Measurements from ENCODE around the gene ZFP36. TPM values are rescaled to one million over a fixed set of nuclear protein-coding genes. Genes with fewer than 3 reads are reported as not detected.
"Not testable (repeated sequence)": the region's sequence is repeated elsewhere in the genome, so short reads cannot be mapped to it uniquely, and the experiment has no call there.

Gene ZFP36
- total and polyA plus RNA-seq, 5 donors = 38.1 to 203 (median 69.2) TPM

- H3K4me1 ChIP-seq (ENCODE audit: control insufficient read depth, insufficient read depth, low read length) = peaks cover 11% of the 10 kb centered on the region
- 42% methylated on average over 2 of the region's 2 CpGs for WGBS
- H3K9me3 ChIP-seq (ENCODE audit: control insufficient read depth, low read length) = no peaks in the 10 kb centered on the region
- intact Hi-C loops (cut with DNase I) = no loop called here
- ATAC-seq (peak; percentile 34 to 52), DNase-seq (peak in 1 of 3 donors; percentile 68)
- H3K4me3 ChIP-seq (ENCODE audit: low read length) = no peak overlapping the region
- H3K27ac ChIP-seq (ENCODE audit: low read length) = peak overlapping the region; percentile 89
- no peaks in the 10 kb centered on the region for H3K27me3 ChIP-seq (ENCODE audit: control insufficient read depth, insufficient read depth)
Observed at GRCh38 chr19:39372941-39373340, 33.7 kb upstream of the ZFP36 start.

- DNase-seq = no peak
- H3K9me3 ChIP-seq (ENCODE audit: control insufficient read depth, low read length) = no peaks in the 10 kb centered on the region
- H3K27ac ChIP-seq (ENCODE audit: low read length) = no peak overlapping the region
- ATAC-seq = no peak
- H3K4me1 ChIP-seq (ENCODE audit: control insufficient read depth, insufficient read depth, low read length) = peaks cover 11% of the 10 kb centered on the region
- no peak overlapping the region for H3K4me3 ChIP-seq (ENCODE audit: low read length)
- intact Hi-C loops (cut with DNase I) = no loop called here
- H3K27me3 ChIP-seq (ENCODE audit: control insufficient read depth, insufficient read depth) = no peaks in the 10 kb centered on the region
Observed at GRCh38 chr19:39375929-39376328, 30.7 kb upstream of the ZFP36 start.

GRCh38 chr19:39377373-39378362 lies 29.0 kb upstream of the ZFP36 start:
- ATAC-seq (no peak), DNase-seq (peak in 1 of 3 donors; percentile 45)
- intact Hi-C loops (cut with DNase I) = no loop called here
- Histone ChIP-seq H3K9me3 (ENCODE audit: control insufficient read depth, low read length) (no peaks in the 10 kb centered on the region), H3K4me1 (ENCODE audit: control insufficient read depth, insufficient read depth, low read length) (peaks cover 8% of the 10 kb centered on the region), H3K4me3 (ENCODE audit: low read length) (no peak overlapping the region), H3K27ac (ENCODE audit: low read length) (no peak overlapping the region), H3K27me3 (ENCODE audit: control insufficient read depth, insufficient read depth) (no peaks in the 10 kb centered on the region)
- WGBS = 82% methylated on average over 18 of the region's 18 CpGs

GRCh38 chr19:39379366-39379765 lies 27.3 kb upstream of the ZFP36 start:
- ATAC-seq; DNase-seq; H3K9me3 ChIP-seq (ENCODE audit: control insufficient read depth, low read length); H3K27ac ChIP-seq (ENCODE audit: low read length); H3K4me1 ChIP-seq (ENCODE audit: control insufficient read depth, insufficient read depth, low read length); H3K4me3 ChIP-seq (ENCODE audit: low read length); intact Hi-C loops (cut with DNase I); H3K27me3 ChIP-seq (ENCODE audit: control insufficient read depth, insufficient read depth): not testable (repeated sequence)
- 97% methylated on average over 4 of the region's 4 CpGs for WGBS

- no peaks in the 10 kb centered on the region for H3K4me1 ChIP-seq (ENCODE audit: control insufficient read depth, insufficient read depth, low read length)
- 87% methylated on average over 14 of the region's 14 CpGs for WGBS
- H3K9me3 ChIP-seq (ENCODE audit: control insufficient read depth, low read length) = no peaks in the 10 kb centered on the region
- intact Hi-C loops (cut with DNase I) = no loop called here
- H3K4me3 ChIP-seq (ENCODE audit: low read length) = no peak overlapping the region
- DNase-seq (peak in 1 of 3 donors; percentile 18), ATAC-seq (no peak)
- H3K27ac ChIP-seq (ENCODE audit: low read length) = no peak overlapping the region
- H3K27me3 ChIP-seq (ENCODE audit: control insufficient read depth, insufficient read depth) = no peaks in the 10 kb centered on the region
Observed at GRCh38 chr19:39379865-39380396, 26.7 kb upstream of the ZFP36 start.

GRCh38 chr19:39380521-39381502 lies 25.8 kb upstream of the ZFP36 start:
- Histone ChIP-seq H3K9me3 (ENCODE audit: control insufficient read depth, low read length) (no peaks in the 10 kb centered on the region), H3K4me1 (ENCODE audit: control insufficient read depth, insufficient read depth, low read length) (no peaks in the 10 kb centered on the region), H3K4me3 (ENCODE audit: low read length) (no peak overlapping the region), H3K27me3 (ENCODE audit: control insufficient read depth, insufficient read depth) (no peaks in the 10 kb centered on the region), H3K27ac (ENCODE audit: low read length) (no peak overlapping the region)
- DNase-seq (peak in 1 of 3 donors; percentile 51), ATAC-seq (no peak)
- WGBS = 91% methylated on average over 17 of the region's 17 CpGs
- intact Hi-C loops (cut with DNase I) = no loop called here

GRCh38 chr19:39381910-39382611 lies 24.6 kb upstream of the ZFP36 start:
- Histone ChIP-seq H3K4me1 (ENCODE audit: control insufficient read depth, insufficient read depth, low read length) (no peaks in the 10 kb centered on the region), H3K4me3 (ENCODE audit: low read length) (no peak overlapping the region), H3K27ac (ENCODE audit: low read length) (no peak overlapping the region), H3K27me3 (ENCODE audit: control insufficient read depth, insufficient read depth) (no peaks in the 10 kb centered on the region), H3K9me3 (ENCODE audit: control insufficient read depth, low read length) (no peaks in the 10 kb centered on the region)
- intact Hi-C loops (cut with DNase I) = no loop called here
- DNase-seq = peak in 1 of 3 donors; percentile 16
- ATAC-seq = no peak
- WGBS = 72% methylated on average over 10 of the region's 10 CpGs

- 86% methylated on average over 18 of the region's 18 CpGs for WGBS
- H3K9me3 ChIP-seq (ENCODE audit: control insufficient read depth, low read length) = no peaks in the 10 kb centered on the region
- H3K27me3 ChIP-seq (ENCODE audit: control insufficient read depth, insufficient read depth) = no peaks in the 10 kb centered on the region
- peak in 1 of 3 donors; percentile 42 for DNase-seq
- no peak overlapping the region for H3K27ac ChIP-seq (ENCODE audit: low read length)
- intact Hi-C loops (cut with DNase I) = no loop called here
- H3K4me3 ChIP-seq (ENCODE audit: low read length) = no peak overlapping the region
- no peak for ATAC-seq
- no peaks in the 10 kb centered on the region for H3K4me1 ChIP-seq (ENCODE audit: control insufficient read depth, insufficient read depth, low read length)
Observed at GRCh38 chr19:39382991-39383828, 23.4 kb upstream of the ZFP36 start.

- intact Hi-C loops (cut with DNase I) = no loop called here
- Histone ChIP-seq H3K4me3 (ENCODE audit: low read length) (no peak overlapping the region), H3K27ac (ENCODE audit: low read length) (no peak overlapping the region), H3K9me3 (ENCODE audit: control insufficient read depth, low read length) (no peaks in the 10 kb centered on the region), H3K4me1 (ENCODE audit: control insufficient read depth, insufficient read depth, low read length) (no peaks in the 10 kb centered on the region), H3K27me3 (ENCODE audit: control insufficient read depth, insufficient read depth) (no peaks in the 10 kb centered on the region)
- WGBS = 65% methylated on average over 9 of the region's 9 CpGs
- ATAC-seq (peak in 1 of 2 donors; percentile 2), DNase-seq (peak in 1 of 3 donors; percentile 37)
Observed at GRCh38 chr19:39384839-39385568, 21.6 kb upstream of the ZFP36 start.

Data from right cardiac atrium (tissue), 5 donors.